GM19397 (cell line): ENCODE measurements around the gene C3orf85.

Experiments
- ATAC-seq: cut with Tn5 transposase; IDR thresholded peaks from one replicate; pipeline ENCODE4 v1.9.1; 2021; ENCODE audit warnings: mild to moderate bottlenecking, moderate library complexity; ENCODE audit not compliant: unreplicated experiment

Gene C3orf85

DNA sequence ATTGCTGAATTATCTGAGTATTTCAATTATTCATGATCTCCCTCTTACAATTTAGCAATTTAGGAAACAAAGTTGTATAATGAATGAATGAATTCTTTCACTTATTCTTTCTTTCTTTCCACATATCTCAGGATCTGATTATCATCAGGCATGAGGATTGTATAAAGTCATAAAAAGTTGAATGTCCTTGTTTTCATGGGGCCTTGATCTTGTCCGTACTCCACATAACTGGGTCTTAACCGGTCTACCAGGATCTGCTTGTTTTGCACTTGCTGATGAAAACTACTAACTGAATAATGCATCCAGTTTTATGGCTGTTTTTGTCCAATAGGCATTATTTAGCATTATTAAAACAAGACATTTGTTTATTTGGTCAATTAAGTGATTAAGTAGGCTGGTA, 12.6 kb downstream of the C3orf85 start:
- no peak for ATAC-seq

DNA sequence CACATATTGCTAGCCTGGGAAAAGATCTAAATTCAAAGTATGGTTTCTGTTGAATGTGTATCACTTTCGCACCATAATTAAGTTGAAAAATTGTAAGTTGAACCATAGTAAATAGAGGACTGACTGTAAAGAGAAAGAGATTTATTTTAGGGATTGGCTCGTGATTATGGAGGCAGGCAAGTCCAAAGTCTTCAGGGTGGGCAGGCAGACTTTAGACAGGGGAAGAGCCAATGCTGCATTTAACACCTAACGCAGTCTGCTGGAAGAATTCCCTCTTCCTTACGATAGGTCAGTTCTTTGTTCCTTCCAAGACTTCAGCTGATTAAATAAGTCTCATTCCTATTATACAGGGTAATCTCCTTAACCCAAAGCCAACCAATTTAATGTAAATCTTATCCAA, 15.8 kb downstream of the C3orf85 start:
- no peak for ATAC-seq

DNA sequence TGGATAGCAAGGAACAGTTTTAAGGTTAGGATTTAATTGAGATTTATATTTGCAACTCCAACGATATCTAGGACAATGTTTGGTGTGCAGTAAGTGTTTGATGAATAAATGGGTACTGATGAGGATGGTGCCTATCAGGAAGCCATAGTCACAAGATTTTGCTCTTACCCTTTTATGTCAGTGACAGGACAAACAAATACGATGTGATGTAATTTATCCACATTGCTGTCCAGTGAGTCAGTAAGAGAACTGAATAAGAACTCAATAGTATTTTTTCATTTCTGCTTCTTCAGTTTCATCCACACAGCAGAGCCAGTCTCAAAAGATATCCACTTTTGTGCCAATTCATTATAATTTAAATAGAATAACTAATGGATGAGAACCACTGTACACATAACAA, 18.5 kb downstream of the C3orf85 start:
- no peak for ATAC-seq

DNA sequence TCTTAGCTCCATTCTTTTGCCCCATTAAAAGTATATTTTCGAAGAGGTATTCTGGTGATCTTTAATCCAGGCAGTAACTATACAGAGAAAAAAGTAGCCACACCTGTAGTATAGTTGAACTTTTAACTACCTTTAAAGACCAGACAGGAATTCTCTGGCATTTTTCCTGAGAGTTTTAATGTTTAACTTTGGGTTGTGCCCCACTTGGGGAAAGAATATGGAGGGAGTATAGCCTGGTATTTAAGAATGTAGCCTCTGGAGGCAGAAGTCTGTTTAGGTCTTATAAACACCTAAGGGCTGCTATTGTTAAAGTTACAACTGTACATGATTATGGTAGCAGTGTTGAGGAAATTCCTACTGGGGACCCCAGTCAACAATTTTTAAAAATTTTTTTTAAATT, 19.3 kb downstream of the C3orf85 start:
- ATAC-seq, result no peak

DNA sequence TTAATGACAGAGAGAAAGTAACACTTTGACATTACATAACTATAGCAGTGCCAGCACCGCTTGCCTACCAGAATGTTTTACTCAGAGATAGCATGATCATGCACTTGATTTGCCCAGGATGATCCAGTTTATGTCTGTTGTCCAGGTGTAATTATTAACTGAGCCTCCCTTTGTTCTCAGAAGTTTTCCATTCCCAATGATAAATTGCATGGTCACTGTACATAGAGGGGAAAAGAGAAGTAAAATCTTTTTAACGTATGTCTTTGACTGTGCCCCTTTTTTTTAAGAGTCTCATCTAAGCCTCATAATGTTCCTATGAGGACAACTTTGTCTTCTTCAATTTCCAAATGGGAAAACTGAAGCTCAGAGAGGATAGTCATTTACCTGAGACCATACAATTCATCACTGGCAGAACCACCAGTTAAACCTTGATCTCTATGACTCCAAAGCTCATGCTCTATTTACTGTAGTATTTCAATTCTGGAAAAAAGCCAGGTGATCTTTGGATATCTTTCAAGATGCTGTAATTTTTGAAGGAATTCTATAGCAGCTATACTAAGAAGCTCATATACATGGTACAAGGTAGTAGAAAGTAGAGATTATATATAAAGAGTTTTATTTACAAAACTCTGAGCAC, 25.1 kb downstream of the C3orf85 start:
- ATAC-seq, result no peak

DNA sequence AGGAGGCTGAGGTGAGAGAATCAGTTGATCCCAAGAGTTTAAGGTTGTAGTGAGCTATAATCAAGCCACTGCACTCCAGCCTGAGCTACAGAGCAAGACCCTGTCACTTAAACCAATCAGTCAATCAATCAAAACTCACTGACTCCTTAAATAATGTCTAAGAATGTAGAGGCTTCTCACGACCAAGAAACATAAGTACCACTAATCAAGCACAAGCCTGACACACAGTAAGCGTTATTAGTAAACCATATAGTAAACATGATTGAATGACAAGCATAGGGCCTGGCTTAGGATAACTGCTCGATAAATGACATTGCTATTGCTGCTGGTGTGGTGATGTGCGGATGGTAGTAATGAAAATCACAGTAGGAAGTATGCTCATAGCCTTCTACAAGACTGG, 29.4 kb downstream of the C3orf85 start:
- no peak for ATAC-seq

DNA sequence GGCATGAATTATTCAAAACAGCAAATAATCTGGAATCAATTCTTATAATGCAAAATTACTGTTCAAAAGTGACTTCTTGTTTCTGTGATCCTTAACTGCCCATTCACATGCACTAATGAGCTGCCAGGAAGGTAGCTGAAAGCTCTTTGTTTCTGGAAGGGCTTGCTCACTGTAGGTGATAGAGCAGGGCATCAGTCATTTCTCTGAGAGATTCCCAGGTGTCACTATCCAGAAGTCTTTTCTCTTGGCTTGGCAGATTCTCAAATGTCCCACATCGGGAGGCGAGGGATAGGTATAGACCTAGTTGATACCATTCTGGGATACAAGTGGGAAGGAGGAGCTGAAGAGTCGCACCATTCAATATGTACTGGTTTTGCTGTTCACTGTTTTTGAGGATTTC, 35.0 kb downstream of the C3orf85 start:
- no peak for ATAC-seq

DNA sequence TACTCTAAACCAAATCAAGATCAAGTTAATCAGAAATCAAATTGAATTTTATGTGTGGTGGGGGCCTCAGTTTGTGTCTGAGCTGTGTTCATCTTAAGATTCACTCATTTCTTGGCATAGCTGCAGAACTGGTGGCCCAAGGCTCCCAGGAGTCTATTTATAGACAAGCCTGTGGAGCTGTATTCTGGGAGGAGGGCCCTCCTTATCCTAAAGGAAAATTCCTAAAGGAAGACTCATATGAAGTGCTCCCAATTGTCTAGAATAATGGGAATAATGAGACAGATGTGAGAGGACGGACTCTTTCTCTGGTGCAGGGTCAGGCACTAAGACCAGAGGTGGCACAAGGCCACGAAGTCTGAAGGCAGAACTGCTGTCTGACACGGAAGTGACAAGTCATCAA, 38.9 kb downstream of the C3orf85 start:
- ATAC-seq, result no peak

DNA sequence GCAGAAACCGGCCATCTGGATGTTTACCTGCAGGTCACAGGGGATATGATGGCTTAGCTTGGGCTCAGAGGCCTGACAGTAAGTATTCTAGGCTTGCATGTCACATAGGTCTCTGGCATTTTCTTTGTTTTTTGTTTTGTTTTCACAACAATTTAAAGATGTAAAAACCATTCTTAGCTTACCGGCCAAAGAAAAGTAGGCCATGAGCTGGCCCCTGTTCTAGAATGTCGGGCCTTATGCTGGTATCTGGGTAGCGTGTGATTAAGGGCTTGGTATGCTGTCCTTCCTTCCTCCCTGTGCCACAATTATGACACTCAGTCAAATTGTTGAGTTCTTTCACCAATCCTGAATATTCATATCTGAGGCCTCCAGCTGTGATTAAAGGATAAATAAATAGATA, 40.2 kb downstream of the C3orf85 start:
- ATAC-seq, result no peak

DNA sequence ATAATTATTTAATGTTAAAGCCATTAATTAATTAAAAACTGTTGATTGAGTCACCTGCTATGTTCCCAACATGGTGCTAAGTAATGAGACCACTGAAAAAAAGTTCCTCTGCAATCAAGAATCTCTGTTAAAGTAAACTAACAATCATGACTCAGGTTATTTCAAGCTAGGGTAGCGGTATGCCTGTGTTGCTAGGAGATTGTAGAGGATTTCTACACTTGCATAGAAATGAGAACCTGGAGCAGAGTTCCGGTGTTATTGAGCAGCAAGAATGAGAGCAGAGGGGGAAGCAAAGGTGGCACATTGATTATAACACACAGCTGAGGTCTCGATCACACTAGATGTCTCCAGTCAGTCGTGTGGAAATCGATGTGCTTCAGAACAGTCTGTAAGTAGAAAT, 41.4 kb downstream of the C3orf85 start:
- ATAC-seq, result no peak

DNA sequence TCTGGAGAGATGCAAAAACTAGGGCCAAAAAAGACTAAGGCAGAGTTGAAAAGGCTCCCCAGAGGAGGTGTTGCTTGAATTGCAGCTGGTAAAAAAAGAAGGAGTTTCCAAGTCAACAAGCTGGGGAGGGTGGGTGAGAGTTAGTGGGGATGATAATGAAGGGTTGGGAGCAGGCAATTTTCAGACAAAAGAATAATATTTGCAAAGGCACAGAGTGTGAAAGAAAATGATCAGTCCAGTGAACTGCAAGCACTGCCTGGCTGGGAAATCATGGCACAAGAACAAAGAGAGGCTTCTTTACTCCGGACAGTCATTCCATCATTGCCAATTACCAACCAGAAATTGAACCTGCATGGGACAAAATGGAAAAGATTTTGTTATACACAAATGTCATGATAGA, 42.2 kb downstream of the C3orf85 start:
- no peak for ATAC-seq

DNA sequence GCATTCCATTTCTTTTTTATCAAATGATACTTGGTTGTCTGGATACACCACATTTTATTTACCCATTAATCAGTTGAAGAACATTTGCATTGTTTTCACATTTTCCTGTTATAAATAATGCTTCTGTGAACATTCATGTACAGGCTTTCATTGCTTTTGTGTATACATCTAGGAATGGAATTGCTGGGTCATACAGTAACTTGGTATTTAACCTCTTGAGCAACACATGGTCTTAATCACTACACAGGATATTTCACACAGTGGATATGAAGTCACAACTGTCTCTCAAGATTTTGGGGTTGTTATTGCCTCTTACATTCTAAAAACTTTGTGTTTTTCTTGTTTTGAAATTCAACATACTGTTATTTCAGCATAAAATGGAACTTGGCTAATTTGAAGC, 48.2 kb downstream of the C3orf85 start:
- ATAC-seq, result no peak

DNA sequence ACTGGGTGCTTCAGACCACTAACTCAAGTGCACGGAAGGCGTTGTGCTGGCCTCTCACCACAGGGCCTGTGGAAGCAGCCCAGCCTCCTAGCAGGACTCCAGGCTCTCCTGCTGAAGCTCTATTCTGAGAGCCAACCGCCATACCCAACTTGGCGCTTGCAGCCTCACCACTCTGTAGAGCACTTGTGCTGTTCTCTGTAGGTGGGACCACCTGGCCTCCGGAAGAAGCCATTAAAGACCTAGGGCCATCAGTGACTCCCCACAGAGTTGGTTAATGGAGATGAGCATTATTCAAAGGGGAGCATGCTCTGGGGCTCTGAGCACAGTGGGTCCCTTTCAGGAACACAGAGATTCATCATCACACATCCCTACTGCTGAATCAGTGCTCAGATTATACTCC, 50.9 kb downstream of the C3orf85 start:
- no peak for ATAC-seq

DNA sequence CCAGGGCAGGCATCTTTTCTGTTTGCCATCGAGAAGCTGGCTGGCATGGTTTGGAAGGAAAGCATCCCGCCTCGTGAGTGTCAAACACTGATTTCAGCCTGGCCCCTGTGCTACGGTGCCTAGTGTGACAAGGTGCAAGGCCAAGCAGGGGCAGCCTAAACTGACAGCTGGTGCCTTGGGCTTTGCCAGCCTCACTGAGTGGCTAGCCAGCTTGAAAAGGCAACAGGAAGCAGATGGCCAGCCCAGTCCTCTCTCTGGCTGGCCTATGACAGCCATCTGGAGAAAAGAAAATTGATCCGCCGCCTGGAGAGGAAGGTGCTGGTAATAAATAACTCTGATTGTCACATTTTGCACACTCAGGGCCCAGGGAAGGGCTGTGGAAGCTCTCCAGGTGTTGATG, 52.2 kb downstream of the C3orf85 start:
- ATAC-seq, result no peak

DNA sequence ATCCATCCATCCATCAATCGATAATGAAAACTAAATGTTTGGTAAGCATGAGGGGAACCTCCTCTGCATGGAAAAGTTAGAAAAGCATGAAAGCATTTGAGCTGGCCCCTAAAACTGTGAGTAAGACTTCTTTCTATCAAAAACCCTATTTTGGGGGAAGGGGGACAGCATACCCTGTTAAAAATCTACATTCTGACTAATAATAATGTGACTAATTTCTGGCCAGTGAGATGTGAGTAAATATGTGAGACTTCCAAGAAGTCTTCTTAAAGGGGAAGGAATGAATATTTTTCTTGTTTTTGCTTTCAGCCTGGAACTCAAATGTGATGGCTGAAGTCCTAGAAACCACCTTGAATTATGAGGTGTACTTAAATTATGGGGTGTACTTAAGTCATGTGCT, 54.9 kb downstream of the C3orf85 start:
- no peak for ATAC-seq

DNA sequence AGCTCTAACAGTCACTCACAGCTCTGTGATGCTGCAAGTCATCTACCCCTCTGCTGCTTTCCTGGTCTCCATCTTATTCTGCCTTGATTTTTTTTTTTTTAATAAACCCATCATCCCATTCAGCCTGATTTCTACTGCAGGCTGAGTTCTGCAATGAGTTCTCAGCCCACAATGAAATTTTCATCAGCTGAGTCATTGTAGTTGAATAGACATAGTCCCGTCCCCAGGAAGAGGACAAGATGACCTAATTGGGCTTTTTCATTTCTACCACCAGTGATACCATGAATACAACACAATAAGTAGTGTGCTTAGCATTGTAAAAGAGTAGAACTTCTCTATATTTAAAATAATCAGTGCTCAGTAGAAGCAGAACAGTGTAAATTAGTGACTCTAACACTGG, 59.3 kb downstream of the C3orf85 start:
- no peak for ATAC-seq
